DND-41 (cell line): ENCODE results near the gene ABCB9.

Experiments
- ATAC-seq: fragments of 200-7000 bp; cut with Tn5 transposase; 3 replicates; pipeline ENCODE4 v1.9.1; 2021; ENCODE audit warnings: low read depth; ENCODE audit not compliant: insufficient read depth
- DNase-seq: peaks from one replicate; pipeline ENCODE4 v3.0.0-alpha.2; 2020
- H2AFZ ChIP-seq: 2 replicates; pipeline ENCODE4 v1.6.0; 2012; ENCODE audit warnings: low read depth, low read length
- H3K27ac ChIP-seq: 2 replicates; pipeline ENCODE4 v1.5.1; 2012; ENCODE audit warnings: low read length, inconsistent platforms
- H3K27me3 ChIP-seq: fragments of 200-600 bp; sonication (generic); 2 replicates; pipeline ENCODE4 v1.6.0; 2012; ENCODE audit warnings: low read length, mild to moderate bottlenecking, inconsistent platforms; ENCODE audit not compliant: insufficient read depth, poor library complexity
- H3K36me3 ChIP-seq: 2 replicates; pipeline ENCODE4 v1.5.1; 2012; ENCODE audit warnings: low read length, inconsistent platforms; ENCODE audit not compliant: insufficient read depth
- H3K4me1 ChIP-seq: 2 replicates; pipeline ENCODE4 v1.5.1; 2012; ENCODE audit warnings: mild to moderate bottlenecking, low read length; ENCODE audit not compliant: insufficient read depth
- H3K4me2 ChIP-seq: 2 replicates; pipeline ENCODE4 v1.6.0; 2012; ENCODE audit warnings: mild to moderate bottlenecking, moderate library complexity, low read length, inconsistent platforms; ENCODE audit not compliant: insufficient read depth
- H3K4me3 ChIP-seq, 2 experiments: fragments of 200-600 bp in 1 of 2; shearing (Covaris generic) in 1 of 2; 2 replicates each; pipeline ENCODE4 v1.5.1; 2012 to 2016; ENCODE audit warnings: inconsistent platforms in 2 of 2, low read length in 2 of 2, mild to moderate bottlenecking in 2 of 2, low read depth in 1 of 2, moderate library complexity in 1 of 2
- H3K79me2 ChIP-seq: 2 replicates; pipeline ENCODE4 v1.6.0; 2012; ENCODE audit warnings: low read length, inconsistent platforms; ENCODE audit not compliant: insufficient read depth
- H3K9ac ChIP-seq: 2 replicates; pipeline ENCODE4 v1.6.0; 2012; ENCODE audit warnings: low read depth, mild to moderate bottlenecking, inconsistent platforms, low read length, moderate library complexity
- H3K9me3 ChIP-seq: 2 replicates; pipeline ENCODE4 v1.5.1; 2012; ENCODE audit warnings: low read length, moderate library complexity, mild to moderate bottlenecking, inconsistent platforms; ENCODE audit not compliant: insufficient read depth, severe bottlenecking
- H4K20me1 ChIP-seq: 2 replicates; pipeline ENCODE4 v1.6.0; 2012; ENCODE audit warnings: low read length; ENCODE audit not compliant: insufficient read depth
- EZH2 ChIP-seq: IDR thresholded peaks from 3 replicates; pipeline ENCODE4 v1.6.1; 2012; ENCODE audit warnings: borderline replicate concordance, low read depth, mild to moderate bottlenecking, moderate library complexity, low read length, inconsistent platforms; ENCODE audit not compliant: severe bottlenecking
- TF ChIP-seq, protein P1 (sequence below): IDR thresholded peaks from 2 replicates; pipeline ENCODE4 v1.5.1; 2012; ENCODE audit warnings: borderline replicate concordance, low read length, moderate library complexity, mild to moderate bottlenecking; ENCODE audit not compliant: poor library complexity, severe bottlenecking; ENCODE audit errors: extremely low read depth

Gene ABCB9

GRCh38 chr12:122899887-122900286, 66.4 kb downstream of the ABCB9 start:
- H3K9ac ChIP-seq, result no peak overlapping the region
- DNase-seq (no peak), ATAC-seq (no peak)
- no peaks in the 10 kb centered on the region for H3K36me3 ChIP-seq
- H3K4me3 ChIP-seq, result no peak overlapping the region
- TF ChIP-seq, protein P1, sequence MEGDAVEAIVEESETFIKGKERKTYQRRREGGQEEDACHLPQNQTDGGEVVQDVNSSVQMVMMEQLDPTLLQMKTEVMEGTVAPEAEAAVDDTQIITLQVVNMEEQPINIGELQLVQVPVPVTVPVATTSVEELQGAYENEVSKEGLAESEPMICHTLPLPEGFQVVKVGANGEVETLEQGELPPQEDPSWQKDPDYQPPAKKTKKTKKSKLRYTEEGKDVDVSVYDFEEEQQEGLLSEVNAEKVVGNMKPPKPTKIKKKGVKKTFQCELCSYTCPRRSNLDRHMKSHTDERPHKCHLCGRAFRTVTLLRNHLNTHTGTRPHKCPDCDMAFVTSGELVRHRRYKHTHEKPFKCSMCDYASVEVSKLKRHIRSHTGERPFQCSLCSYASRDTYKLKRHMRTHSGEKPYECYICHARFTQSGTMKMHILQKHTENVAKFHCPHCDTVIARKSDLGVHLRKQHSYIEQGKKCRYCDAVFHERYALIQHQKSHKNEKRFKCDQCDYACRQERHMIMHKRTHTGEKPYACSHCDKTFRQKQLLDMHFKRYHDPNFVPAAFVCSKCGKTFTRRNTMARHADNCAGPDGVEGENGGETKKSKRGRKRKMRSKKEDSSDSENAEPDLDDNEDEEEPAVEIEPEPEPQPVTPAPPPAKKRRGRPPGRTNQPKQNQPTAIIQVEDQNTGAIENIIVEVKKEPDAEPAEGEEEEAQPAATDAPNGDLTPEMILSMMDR, result no peak
- no peak for TF ChIP-seq EZH2
- no peaks in the 10 kb centered on the region for H3K9me3 ChIP-seq
- no peak overlapping the region for H2AFZ ChIP-seq
- H3K27me3 ChIP-seq, result peaks cover 3% of the 10 kb centered on the region
- no peak overlapping the region for H3K27ac ChIP-seq
- no peaks in the 10 kb centered on the region for H4K20me1 ChIP-seq
- H3K79me2 ChIP-seq, result peaks cover 18% of the 10 kb centered on the region
- H3K4me1 ChIP-seq, result peaks cover 46% of the 10 kb centered on the region
- no peak overlapping the region for H3K4me2 ChIP-seq

DNA sequence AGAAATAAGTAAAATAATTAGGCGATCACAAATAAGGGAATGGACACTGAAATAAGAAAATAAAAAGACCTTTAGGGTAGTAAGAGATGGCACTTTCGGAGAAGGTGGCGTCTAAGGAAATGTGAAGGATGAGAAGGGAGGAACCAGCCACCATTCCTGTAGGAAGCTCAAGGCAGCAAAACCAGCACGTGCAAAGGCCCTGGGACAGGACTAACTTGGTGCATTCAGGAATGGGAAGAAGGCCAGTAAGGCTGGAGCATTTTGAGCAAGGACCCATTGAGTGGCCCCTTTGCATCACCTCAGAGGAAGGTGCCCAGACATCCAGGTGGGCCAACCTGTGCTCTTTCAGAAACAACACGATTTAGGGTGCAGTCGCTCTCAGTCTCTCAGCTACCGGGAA, 69.6 kb downstream of the ABCB9 start:
- H3K4me1 ChIP-seq, result peaks cover 77% of the 10 kb centered on the region
- TF ChIP-seq, protein P1, result no peak
- no peak for TF ChIP-seq EZH2
- peaks cover 5% of the 10 kb centered on the region; the same call in 1 of the 2 replicates for H3K36me3 ChIP-seq
- H3K9ac ChIP-seq, result peak overlapping the region; percentile 83
- no peaks in the 10 kb centered on the region for H3K9me3 ChIP-seq
- peak overlapping the region; percentile 86 for H2AFZ ChIP-seq
- H3K4me3 ChIP-seq, result peak overlapping the region in 1 of 2 experiments; percentile 89; a peak in 2 of 4 replicates
- H4K20me1 ChIP-seq, result peaks cover 6% of the 10 kb centered on the region; the same call in 1 of the 2 replicates
- peak overlapping the region; percentile 84 for H3K4me2 ChIP-seq
- DNase-seq (no peak), ATAC-seq (no peak)
- peak overlapping the region; percentile 66 for H3K27ac ChIP-seq
- H3K27me3 ChIP-seq, result no peaks in the 10 kb centered on the region
- peaks cover 50% of the 10 kb centered on the region for H3K79me2 ChIP-seq

DNA sequence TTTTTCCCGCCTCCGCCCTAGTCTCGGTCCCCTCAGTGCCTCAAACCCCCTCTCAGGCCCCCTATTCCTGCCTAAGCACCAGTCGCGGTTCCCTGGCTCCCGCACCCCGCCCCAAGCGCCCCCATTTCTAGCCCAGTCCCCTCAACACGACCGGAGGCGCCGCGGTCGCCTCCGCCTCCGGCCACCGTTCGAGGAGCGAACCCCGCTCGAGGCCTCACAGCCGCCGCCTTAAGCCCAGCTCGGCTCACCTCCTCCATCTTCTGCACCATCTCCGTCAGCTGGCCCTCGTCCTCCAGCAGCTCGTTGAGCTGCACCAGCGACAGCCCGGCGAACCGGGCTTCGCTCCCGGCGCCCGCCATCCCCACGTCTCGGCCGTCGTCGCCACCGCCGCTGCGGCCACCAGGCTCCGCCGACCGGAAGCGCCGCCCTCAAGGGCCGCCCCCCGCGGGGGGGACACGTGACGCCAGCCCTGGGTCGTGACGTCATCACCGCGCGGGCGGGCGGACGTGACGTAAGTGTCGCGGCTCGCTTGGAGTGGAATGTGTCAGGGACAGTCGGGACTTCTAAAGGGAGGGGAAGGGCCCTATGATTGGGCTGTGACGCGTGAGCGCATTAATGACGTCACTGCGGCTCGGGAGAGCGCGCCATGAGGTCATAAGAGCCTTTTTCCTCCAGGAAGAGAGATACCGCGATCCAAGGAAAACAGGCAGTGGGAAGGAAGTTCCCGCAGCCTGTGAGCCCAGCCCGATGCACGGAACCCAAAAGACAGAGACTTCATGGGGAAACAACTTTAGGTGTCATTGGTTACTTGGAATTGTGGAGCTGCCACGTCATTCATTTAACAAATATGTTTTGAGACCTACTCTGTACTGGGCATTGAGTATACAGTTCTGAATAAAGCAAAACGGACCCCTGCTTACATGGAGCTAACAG, 70.3 kb downstream of the ABCB9 start, which contains the start of gene VPS37B:
Gene VPS37B (minus strand): TSS at position 421 of the 933 bp plus-strand sequence. CDS start 62 bp downstream, at position 359.
- Histone ChIP-seq H3K27me3 (no peaks in the 10 kb centered on the region), H3K4me3 (peak within 1 kb of the TSS; percentile 88 to 89), H3K79me2 (peaks cover 57% of the 10 kb centered on the region), H4K20me1 (peaks cover 12% of the 10 kb centered on the region; the same call in 1 of the 2 replicates), H3K4me1 (peaks cover 82% of the 10 kb centered on the region), H3K9me3 (no peaks in the 10 kb centered on the region), H3K4me2 (peak within 1 kb of the TSS; percentile 84), H3K9ac (peak within 1 kb of the TSS; percentile 83), H3K27ac (peak within 1 kb of the TSS; percentile 66), H2AFZ (peak within 1 kb of the TSS; percentile 86), H3K36me3 (peaks cover 5% of the 10 kb centered on the region; the same call in 1 of the 2 replicates)
- peak; percentile 79 for DNase-seq
- no peak for TF ChIP-seq EZH2
- TF ChIP-seq, protein P1, result no peak
- peak; percentile 58 for ATAC-seq
